ENCODE measurements around the gene ADTRP. TPM values are rescaled to one million over a fixed set of nuclear protein-coding genes. Genes with fewer than 3 reads are reported as not detected.

Gene ADTRP
- total RNA-seq, 1 donor from 2014 or later, result 0.35 TPM

GRCh38 chr6:11714798-11715285, 63.8 kb downstream of the ADTRP start:
- H3K27me3 Mint-ChIP-seq (ENCODE audit: low read depth), result no peaks in the 10 kb centered on the region
- no peaks in the 10 kb centered on the region for H3K36me3 Mint-ChIP-seq (ENCODE audit: low read depth)
- no peak overlapping the region for H3K4me3 Mint-ChIP-seq (ENCODE audit: unreplicated experiment)
- no peaks in the 10 kb centered on the region for H3K9me3 Mint-ChIP-seq (ENCODE audit: low read depth)
- no peak for TF ChIP-seq CTCF (IDR thresholded peaks at IDR 0.05)
- DNase-seq (ENCODE audit: low spot score), result no peak
- no peak overlapping the region for H3K27ac Mint-ChIP-seq (ENCODE audit: unreplicated experiment)
- H3K4me1 Mint-ChIP-seq (ENCODE audit: low read depth), result peaks cover 33% of the 10 kb centered on the region

GRCh38 chr6:11714116-11714797, 64.3 kb downstream of the ADTRP start:
- no peaks in the 10 kb centered on the region for H3K27me3 Mint-ChIP-seq (ENCODE audit: low read depth)
- H3K36me3 Mint-ChIP-seq (ENCODE audit: low read depth), result no peaks in the 10 kb centered on the region
- TF ChIP-seq CTCF (IDR thresholded peaks at IDR 0.05), result no peak
- no peak for DNase-seq (ENCODE audit: low spot score)
- no peak overlapping the region for H3K27ac Mint-ChIP-seq (ENCODE audit: unreplicated experiment)
- H3K4me3 Mint-ChIP-seq (ENCODE audit: unreplicated experiment), result no peak overlapping the region
- H3K4me1 Mint-ChIP-seq (ENCODE audit: low read depth), result peaks cover 33% of the 10 kb centered on the region
- H3K9me3 Mint-ChIP-seq (ENCODE audit: low read depth), result no peaks in the 10 kb centered on the region

GRCh38 chr6:11712760-11713159, 65.8 kb downstream of the ADTRP start:
- Mint-ChIP-seq H3K9me3 (ENCODE audit: low read depth) (no peaks in the 10 kb centered on the region), H3K27ac (ENCODE audit: unreplicated experiment) (no peak overlapping the region), H3K4me1 (ENCODE audit: low read depth) (peaks cover 33% of the 10 kb centered on the region), H3K27me3 (ENCODE audit: low read depth) (no peaks in the 10 kb centered on the region), H3K36me3 (ENCODE audit: low read depth) (no peaks in the 10 kb centered on the region), H3K4me3 (ENCODE audit: unreplicated experiment) (no peak overlapping the region)
- TF ChIP-seq CTCF (IDR thresholded peaks at IDR 0.05), result no peak
- DNase-seq (ENCODE audit: low spot score), result no peak

- Mint-ChIP-seq H3K4me3 (ENCODE audit: unreplicated experiment) (no peak overlapping the region), H3K27ac (ENCODE audit: unreplicated experiment) (no peak overlapping the region)
- no peak for DNase-seq (ENCODE audit: low spot score)
Observed at GRCh38 chr6:11711984-11712711, 66.5 kb downstream of the ADTRP start.

More at GRCh38 chr6:11711984-11712711, 66.5 kb downstream of the ADTRP start:
- no peak for TF ChIP-seq CTCF (IDR thresholded peaks at IDR 0.05)
- Mint-ChIP-seq H3K9me3 (ENCODE audit: low read depth) (no peaks in the 10 kb centered on the region), H3K36me3 (ENCODE audit: low read depth) (no peaks in the 10 kb centered on the region), H3K4me1 (ENCODE audit: low read depth) (peaks cover 33% of the 10 kb centered on the region), H3K27me3 (ENCODE audit: low read depth) (no peaks in the 10 kb centered on the region)
